ENCODE data around the gene SLF2.
A peak's percentile ranks its signal among the peaks of the same experiment; 100 is the strongest.
"Not testable (repeated sequence)": the region's sequence is repeated elsewhere in the genome, so short reads cannot be mapped to it uniquely, and the experiment has no call there.

The SLF2 gene

GRCh38 chr10:100970914-100971811 is 58.4 kb downstream of the SLF2 start:
- H3K4me1 Mint-ChIP-seq (ENCODE audit: low read depth): peaks cover 6% of the 10 kb centered on the region
- H3K27me3 Mint-ChIP-seq: no peaks in the 10 kb centered on the region
- no peaks in the 10 kb centered on the region for H3K36me3 Mint-ChIP-seq
- peak overlapping the region; percentile 70 for H3K4me3 Mint-ChIP-seq
- no peak overlapping the region for H3K27ac Mint-ChIP-seq
- H3K9me3 Mint-ChIP-seq (ENCODE audit: low read depth): no peaks in the 10 kb centered on the region

GRCh38 chr10:100972115-100972903 is 59.5 kb downstream of the SLF2 start:
- Mint-ChIP-seq H3K27me3 (no peaks in the 10 kb centered on the region), H3K9me3 (ENCODE audit: low read depth) (no peaks in the 10 kb centered on the region), H3K27ac (no peak overlapping the region), H3K4me3 (no peak overlapping the region), H3K4me1 (ENCODE audit: low read depth) (peaks cover 6% of the 10 kb centered on the region), H3K36me3 (no peaks in the 10 kb centered on the region)

- H3K27me3 Mint-ChIP-seq: no peaks in the 10 kb centered on the region
- H3K4me3 Mint-ChIP-seq: no peak overlapping the region
- H3K36me3 Mint-ChIP-seq: no peaks in the 10 kb centered on the region
- no peak overlapping the region for H3K27ac Mint-ChIP-seq
- peaks cover 6% of the 10 kb centered on the region for H3K4me1 Mint-ChIP-seq (ENCODE audit: low read depth)
- no peaks in the 10 kb centered on the region for H3K9me3 Mint-ChIP-seq (ENCODE audit: low read depth)
Measured at GRCh38 chr10:100972904-100973535, 60.3 kb downstream of the SLF2 start.

- not testable (repeated sequence) for H3K36me3 Mint-ChIP-seq; H3K27me3 Mint-ChIP-seq; H3K4me1 Mint-ChIP-seq (ENCODE audit: low read depth); H3K27ac Mint-ChIP-seq; H3K9me3 Mint-ChIP-seq (ENCODE audit: low read depth); H3K4me3 Mint-ChIP-seq
Measured at GRCh38 chr10:100975397-100975796, 62.6 kb downstream of the SLF2 start.

GRCh38 chr10:100976906-100977305 is 64.1 kb downstream of the SLF2 start:
- Mint-ChIP-seq H3K36me3 (no peaks in the 10 kb centered on the region), H3K27ac (no peak overlapping the region), H3K4me3 (no peak overlapping the region), H3K4me1 (ENCODE audit: low read depth) (no peaks in the 10 kb centered on the region), H3K9me3 (ENCODE audit: low read depth) (no peaks in the 10 kb centered on the region), H3K27me3 (no peaks in the 10 kb centered on the region)

GRCh38 chr10:100977436-100977835 is 64.7 kb downstream of the SLF2 start:
- no peak overlapping the region for H3K27ac Mint-ChIP-seq
- H3K9me3 Mint-ChIP-seq (ENCODE audit: low read depth): no peaks in the 10 kb centered on the region
- H3K27me3 Mint-ChIP-seq: no peaks in the 10 kb centered on the region
- H3K4me3 Mint-ChIP-seq: no peak overlapping the region
- H3K36me3 Mint-ChIP-seq: peaks cover 2% of the 10 kb centered on the region
- no peaks in the 10 kb centered on the region for H3K4me1 Mint-ChIP-seq (ENCODE audit: low read depth)

- H3K4me1 Mint-ChIP-seq (ENCODE audit: low read depth): no peaks in the 10 kb centered on the region
Measured at GRCh38 chr10:100978121-100978900, 65.5 kb downstream of the SLF2 start.

GRCh38 chr10:100978901-100979195 is 66.1 kb downstream of the SLF2 start:
- H3K36me3 Mint-ChIP-seq: peaks cover 2% of the 10 kb centered on the region
- H3K27me3 Mint-ChIP-seq: no peaks in the 10 kb centered on the region
- H3K9me3 Mint-ChIP-seq (ENCODE audit: low read depth): no peaks in the 10 kb centered on the region
- no peak overlapping the region for H3K4me3 Mint-ChIP-seq
- H3K4me1 Mint-ChIP-seq (ENCODE audit: low read depth): no peaks in the 10 kb centered on the region
- H3K27ac Mint-ChIP-seq: no peak overlapping the region

More at GRCh38 chr10:100978121-100978900, 65.5 kb downstream of the SLF2 start:
- Mint-ChIP-seq H3K4me3 (no peak overlapping the region), H3K27ac (no peak overlapping the region), H3K9me3 (ENCODE audit: low read depth) (no peaks in the 10 kb centered on the region), H3K36me3 (peaks cover 2% of the 10 kb centered on the region), H3K27me3 (no peaks in the 10 kb centered on the region)

- Mint-ChIP-seq H3K4me3 (no peak overlapping the region), H3K36me3 (peaks cover 2% of the 10 kb centered on the region), H3K9me3 (ENCODE audit: low read depth) (no peaks in the 10 kb centered on the region), H3K27ac (no peak overlapping the region), H3K27me3 (no peaks in the 10 kb centered on the region), H3K4me1 (ENCODE audit: low read depth) (no peaks in the 10 kb centered on the region)
Measured at GRCh38 chr10:100979791-100980272, 67.1 kb downstream of the SLF2 start.

GRCh38 chr10:100980311-100980710 is 67.5 kb downstream of the SLF2 start:
- Mint-ChIP-seq H3K4me3 (no peak overlapping the region), H3K27ac (no peak overlapping the region), H3K27me3 (no peaks in the 10 kb centered on the region), H3K9me3 (ENCODE audit: low read depth) (no peaks in the 10 kb centered on the region), H3K36me3 (peaks cover 2% of the 10 kb centered on the region), H3K4me1 (ENCODE audit: low read depth) (no peaks in the 10 kb centered on the region)

GRCh38 chr10:100980711-100981110 is 67.9 kb downstream of the SLF2 start:
- Mint-ChIP-seq H3K27ac (no peak overlapping the region), H3K36me3 (peaks cover 2% of the 10 kb centered on the region), H3K9me3 (ENCODE audit: low read depth) (no peaks in the 10 kb centered on the region), H3K27me3 (no peaks in the 10 kb centered on the region), H3K4me3 (no peak overlapping the region), H3K4me1 (ENCODE audit: low read depth) (peaks cover 4% of the 10 kb centered on the region)

- H3K4me1 Mint-ChIP-seq (ENCODE audit: low read depth): peaks cover 10% of the 10 kb centered on the region
- no peaks in the 10 kb centered on the region for H3K9me3 Mint-ChIP-seq (ENCODE audit: low read depth)
- peaks cover 2% of the 10 kb centered on the region for H3K36me3 Mint-ChIP-seq
- no peak overlapping the region for H3K4me3 Mint-ChIP-seq
- no peak overlapping the region for H3K27ac Mint-ChIP-seq
- no peaks in the 10 kb centered on the region for H3K27me3 Mint-ChIP-seq
Measured at GRCh38 chr10:100981178-100981772, 68.5 kb downstream of the SLF2 start.

- Mint-ChIP-seq H3K4me1 (ENCODE audit: low read depth) (peaks cover 22% of the 10 kb centered on the region), H3K4me3 (no peak overlapping the region), H3K27me3 (no peaks in the 10 kb centered on the region), H3K9me3 (ENCODE audit: low read depth) (no peaks in the 10 kb centered on the region), H3K36me3 (peaks cover 8% of the 10 kb centered on the region), H3K27ac (no peak overlapping the region)
Measured at GRCh38 chr10:100982916-100983830, 70.4 kb downstream of the SLF2 start.

Measured in activated naive CD8-positive, alpha-beta T cell (primary cell).